T-cell (primary cell): ENCODE data around the gene CORO1C. TPM values are rescaled to one million over a fixed set of nuclear protein-coding genes. Genes with fewer than 3 reads are reported as not detected.
"Not testable (repeated sequence)": the region's sequence is repeated elsewhere in the genome, so short reads cannot be mapped to it uniquely, and the experiment has no call there.

ENCODE experiments used
- ATAC-seq, 4 experiments: fragments of 200-7000 bp in 3 of 4; fragments of 150-1000 bp in 1 of 4; cut with Tn5 transposase; replicated peaks in 1 of 4; 1 replicate in 3 of 4; 2 replicates in 1 of 4; pipeline ENCODE4 v1.10.0; 2021; ENCODE audit warnings: moderate library complexity in 3 of 4, mild to moderate bottlenecking in 2 of 4, moderate number of reproducible peaks in 1 of 4
- CTCF ChIA-PET, 2 donors: fragments of 300-600 bp; sonication (Branson Sonifier 250); formaldehyde crosslinking; loops; one replicate each; lab custom pipeline; 2022; ENCODE audit warnings: antibody characterized with exemption in 2 of 2; lab: Charles Lee
- POLR2A ChIA-PET, 2 donors: fragments of 300-600 bp; sonication (Branson Sonifier 250); formaldehyde crosslinking; loops; one replicate each; lab custom pipeline; 2022; ENCODE audit warnings: antibody characterized with exemption in 2 of 2; lab: Charles Lee
- DNase-seq, 35 experiments: peaks; one replicate each; pipeline versions ENCODE4 v3.0.0 to v3.0.0-alpha.2; 2013 to 2023
- H3K27ac ChIP-seq: one replicate; pipeline ENCODE4 v1.5.1; 2013; ENCODE audit warnings: low read length
- H3K27me3 ChIP-seq, 2 experiments: replicated peaks in 1 of 2; 1 replicate in 1 of 2; 2 replicates in 1 of 2; pipeline versions ENCODE4 v1.6.1 to v1.7.0; 2013; ENCODE audit warnings: low read length in 1 of 2, mixed read lengths in 1 of 2; ENCODE audit not compliant: control insufficient read depth in 2 of 2, insufficient read depth in 2 of 2; ENCODE audit errors: extremely low read depth in 1 of 2
- H3K36me3 ChIP-seq, 2 donors: 1 replicate in 1 of 2; 2 replicates in 1 of 2; pipeline versions ENCODE4 v1.6.1 to v1.7.0; 2013; ENCODE audit warnings: low read length in 1 of 2; ENCODE audit not compliant: control insufficient read depth in 2 of 2, insufficient read depth in 1 of 2; ENCODE audit errors: extremely low read depth in 1 of 2
- H3K4me1 ChIP-seq, 2 experiments: 1 replicate in 1 of 2; 2 replicates in 1 of 2; pipeline versions ENCODE4 v1.6.1 to v1.7.0; 2013; ENCODE audit warnings: low read length in 2 of 2, mixed read lengths in 1 of 2; ENCODE audit not compliant: insufficient read depth in 2 of 2, control insufficient read depth in 1 of 2; ENCODE audit errors: extremely low read depth in 1 of 2
- H3K4me3 ChIP-seq, 2 donors: 1 replicate in 1 of 2; 2 replicates in 1 of 2; pipeline versions ENCODE4 v1.5.1 to v1.7.0; 2013; ENCODE audit warnings: mild to moderate bottlenecking in 2 of 2, low read length in 1 of 2, moderate library complexity in 1 of 2; ENCODE audit not compliant: control insufficient read depth in 1 of 2; ENCODE audit errors: extremely low read depth in 1 of 2
- H3K9me3 ChIP-seq: 2 replicates; pipeline ENCODE4 v1.7.0; 2013
- H3K27ac Mint-ChIP-seq, 2 donors: one replicate each; pipeline ENCODE4 v1.8.0; 2020 to 2021; ENCODE audit warnings: mild to moderate bottlenecking in 2 of 2, mixed read lengths in 2 of 2
- H3K27me3 Mint-ChIP-seq, 2 donors: one replicate each; pipeline ENCODE4 v1.8.0; 2021 to 2022; ENCODE audit warnings: mixed read lengths in 2 of 2
- H3K36me3 Mint-ChIP-seq: one replicate; pipeline ENCODE4 v1.8.0; 2021; ENCODE audit warnings: mixed read lengths
- H3K4me1 Mint-ChIP-seq, 3 donors: one replicate each; pipeline ENCODE4 v1.8.0; 2020 to 2022; ENCODE audit warnings: mixed read lengths in 3 of 3, mild to moderate bottlenecking in 1 of 3
- H3K4me3 Mint-ChIP-seq, 3 donors: one replicate each; pipeline ENCODE4 v1.8.0; 2020 to 2022; ENCODE audit warnings: mild to moderate bottlenecking in 3 of 3, mixed read lengths in 3 of 3, moderate library complexity in 3 of 3
- H3K9me3 Mint-ChIP-seq, 3 donors: one replicate each; pipeline ENCODE4 v1.8.0; 2020 to 2022; ENCODE audit warnings: mixed read lengths in 3 of 3
- WGBS: methylation state at CpG from one replicate; pipeline ENCODE4 v1.1.5; 2013; ENCODE audit warnings: missing lambda C conversion rate; ENCODE audit not compliant: insufficient coverage; 5-methylcytosine and 5-hydroxymethylcytosine counted together
- total RNA-seq, 35 experiments: library from RNA in 6 of 35; stranded (reverse) in 6 of 35; fragments of 120-200 nt in 1 of 35; gene quantifications; one replicate each; pipeline versions ENCODE4 v1.2.1 to v1.2.4 and lab custom pipeline; 2013 to 2026

CORO1C gene
- total RNA-seq, 5 donors from 2014 or later (not counting 1 experiment from before 2014, with no cell fraction given) = 7.4 to 11.4 (median 8.7) TPM

DNA sequence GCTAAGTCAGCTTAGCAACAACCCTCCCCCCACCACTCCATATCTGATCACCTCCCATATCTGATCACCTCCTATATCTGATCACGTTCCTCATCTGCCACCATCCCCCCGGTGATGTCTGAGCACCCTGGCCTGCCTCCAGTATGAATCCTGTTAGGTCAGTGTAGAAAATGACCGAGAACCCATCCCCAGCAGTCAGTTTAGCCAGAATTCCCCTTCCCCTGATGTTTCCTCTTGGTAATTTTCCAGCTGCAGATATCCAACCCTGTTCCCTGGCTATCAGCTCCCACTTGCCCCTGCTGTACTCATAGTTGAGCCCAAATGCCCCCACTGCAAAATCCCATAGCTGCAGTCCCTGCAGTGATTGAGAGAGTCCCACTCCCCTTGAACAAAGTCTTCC lies 110.2 kb downstream of the CORO1C start:
- H3K4me3 Mint-ChIP-seq = peak overlapping the region in 1 of 3 donors; percentile 57
- POLR2A ChIA-PET = interaction anchor here (0.6 to 0.7 kb wide), 2 partner anchors 9 to 12 kb away, joined by 4 to 5 read pairs; no protein-coding TSS in a partner anchor

DNA sequence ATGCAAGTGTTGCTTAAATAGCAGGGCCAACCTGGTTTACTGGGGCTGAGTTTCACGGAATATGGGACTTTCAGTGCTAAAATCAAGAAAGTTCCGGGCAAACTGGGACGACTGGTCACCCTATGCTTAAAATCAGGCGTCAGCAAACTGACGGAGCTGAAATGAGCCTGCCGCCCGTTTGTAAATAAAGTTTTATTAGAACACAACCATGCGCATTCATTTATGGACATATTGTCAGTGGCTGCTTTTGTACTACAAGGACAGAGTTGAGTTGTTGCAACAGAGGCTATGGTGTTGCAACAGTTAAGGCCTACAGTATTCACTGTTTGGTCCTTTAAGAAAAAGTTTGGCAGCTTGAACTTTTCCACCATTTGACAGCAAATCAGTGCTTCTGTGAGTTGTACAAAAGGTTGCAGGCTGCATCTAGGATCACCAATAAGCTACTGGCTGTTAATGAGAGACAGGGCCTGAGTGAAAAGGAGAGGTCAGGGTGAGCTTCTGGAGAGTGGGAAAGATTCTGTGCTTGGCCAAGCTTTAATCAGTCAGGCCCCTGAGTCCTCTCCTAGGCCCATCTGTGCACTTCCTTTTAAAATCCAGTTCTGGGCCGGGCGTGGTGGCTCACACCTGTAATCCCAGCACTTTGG lies 111.0 kb downstream of the CORO1C start:
- Mint-ChIP-seq H3K27me3 (no peaks in the 10 kb centered on the region), H3K4me1 (peaks cover 74 to 92% (median 75%) of the 10 kb centered on the region in 3 donors), H3K27ac (peak overlapping the region; percentile 41 to 75), H3K36me3 (peaks cover 49% of the 10 kb centered on the region), H3K4me3 (no peak overlapping the region), H3K9me3 (peaks cover 0 to 6% (median 0%) of the 10 kb centered on the region in 3 donors)
- no peaks in the 10 kb centered on the region for H3K9me3 ChIP-seq
- POLR2A ChIA-PET = no interaction called here
- ATAC-seq (no peak), DNase-seq (no peak)
- WGBS = 84% methylated on average over 3 of the region's 10 CpGs
- peaks cover 22 to 70% of the 10 kb centered on the region in 2 experiments for H3K4me1 ChIP-seq
- CTCF ChIA-PET = interaction anchor here (0.6 to 5.0 kb wide), 8 partner anchors 9 to 183 kb away, joined by 3 to 112 read pairs (median 3); partner anchors contain the start of genes ISCU (in 1 of the 2) and SELPLG (in 1 of the 2)
- peaks cover 26 to 54% of the 10 kb centered on the region in 2 donors for H3K36me3 ChIP-seq
- no peaks in the 10 kb centered on the region for H3K27me3 ChIP-seq
- H3K4me3 ChIP-seq = no peak overlapping the region
- no peak overlapping the region for H3K27ac ChIP-seq

More for the DNA sequence above, 110.2 kb downstream of the CORO1C start:
- peaks cover 23 to 76% of the 10 kb centered on the region in 2 experiments for H3K4me1 ChIP-seq
- DNase-seq (no peak), ATAC-seq (no peak)
- Mint-ChIP-seq H3K9me3 (peaks cover 0 to 3% (median 0%) of the 10 kb centered on the region in 3 donors), H3K4me1 (peaks cover 78 to 93% (median 80%) of the 10 kb centered on the region in 3 donors), H3K27ac (peak overlapping the region; percentile 48 to 71), H3K36me3 (peaks cover 54% of the 10 kb centered on the region), H3K27me3 (no peaks in the 10 kb centered on the region)
- no peak overlapping the region for H3K27ac ChIP-seq
- 83% methylated on average over 1 of the region's 3 CpGs for WGBS
- peaks cover 26 to 60% of the 10 kb centered on the region in 2 donors for H3K36me3 ChIP-seq
- CTCF ChIA-PET = interaction anchor here (0.6 to 5.0 kb wide), 4 partner anchors 10 to 109 kb away, joined by 3 to 112 read pairs (median 3); partner anchors contain the start of gene SELPLG (in 1 of the 2)
- no peak overlapping the region for H3K4me3 ChIP-seq
- H3K9me3 ChIP-seq = no peaks in the 10 kb centered on the region
- H3K27me3 ChIP-seq = no peaks in the 10 kb centered on the region

DNA sequence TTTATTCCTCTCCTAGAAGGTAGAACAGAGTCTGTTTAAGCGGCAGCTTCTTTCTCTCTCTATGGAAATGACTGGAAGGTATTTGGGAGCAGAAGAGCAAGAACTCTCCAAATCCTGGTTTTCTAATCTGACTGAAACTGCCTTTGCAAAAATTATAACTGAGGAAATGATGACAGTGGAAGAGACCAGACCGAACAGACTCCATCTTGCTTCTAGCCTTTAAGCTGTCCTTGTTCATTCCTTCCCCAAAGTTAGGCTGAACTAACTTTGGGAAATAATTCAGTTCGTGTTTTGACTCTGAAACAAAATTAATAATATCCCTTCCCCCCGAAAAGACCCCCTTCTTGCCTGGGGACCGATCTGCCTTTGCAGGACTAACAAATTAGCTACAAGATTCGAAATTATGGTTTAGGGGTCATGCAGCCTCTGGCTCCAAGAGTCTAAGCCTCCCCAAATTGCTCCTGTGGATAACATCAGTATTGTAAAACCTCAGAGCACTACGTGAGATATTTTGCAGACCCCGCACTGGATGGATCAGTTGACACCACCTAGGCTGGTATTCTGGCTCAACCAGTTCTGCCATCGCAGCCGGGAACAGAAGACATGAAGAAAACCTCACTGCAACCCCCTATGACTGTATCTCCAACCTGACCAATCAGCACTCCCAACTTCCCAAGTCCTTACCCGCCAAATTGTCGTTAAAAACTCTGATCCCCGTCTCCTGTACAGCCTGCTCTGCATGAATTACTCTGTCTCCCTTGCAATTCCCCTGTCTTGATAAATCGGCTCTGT lies 111.8 kb downstream of the CORO1C start:
- H3K4me1 Mint-ChIP-seq = peaks cover 69 to 92% (median 72%) of the 10 kb centered on the region in 3 donors
- H3K4me3 Mint-ChIP-seq = no peak overlapping the region

DNA sequence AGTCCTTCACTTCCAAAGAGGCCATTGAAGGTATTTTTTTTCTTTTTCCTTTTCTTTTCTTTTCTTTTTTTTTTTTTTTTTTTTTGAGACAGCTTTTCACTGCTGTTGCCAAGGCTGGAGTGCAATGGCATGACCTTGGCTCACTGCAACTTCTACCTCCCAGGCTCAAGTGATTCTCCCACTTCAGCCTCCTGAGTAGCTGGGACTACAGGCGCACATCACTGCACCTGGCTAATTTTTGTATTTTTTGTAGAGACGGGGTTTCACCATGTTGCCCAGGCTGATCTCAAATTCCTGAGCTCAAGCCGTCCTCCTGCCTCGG lies 112.4 kb downstream of the CORO1C start:
- peak overlapping the region in 1 of 3 donors; percentile 69 for H3K4me3 Mint-ChIP-seq
- Histone ChIP-seq H3K36me3 (peaks cover 22 to 42% of the 10 kb centered on the region in 2 donors), H3K4me1 (peaks cover 22 to 59% of the 10 kb centered on the region in 2 experiments), H3K27ac (peak overlapping the region; percentile 86)
- not testable (repeated sequence) for H3K9me3 Mint-ChIP-seq, ATAC-seq, H3K27me3 Mint-ChIP-seq, H3K4me3 ChIP-seq, DNase-seq, H3K27me3 ChIP-seq, H3K9me3 ChIP-seq
- H3K4me1 Mint-ChIP-seq = peaks cover 65 to 90% (median 72%) of the 10 kb centered on the region in 3 donors
- WGBS = 93% methylated on average over 3 of the region's 4 CpGs
- peaks cover 41% of the 10 kb centered on the region for H3K36me3 Mint-ChIP-seq
- peak overlapping the region; percentile 41 to 86 for H3K27ac Mint-ChIP-seq
- POLR2A ChIA-PET = interaction anchor here (1.0 to 1.5 kb wide), 4 partner anchors 53 to 59 kb away, joined by 3 to 6 read pairs (median 4); partner anchors contain the start of genes ISCU (in 1 of the 2) and SART3 (in 1 of the 2)
- CTCF ChIA-PET = interaction anchor here (0.6 to 5.0 kb wide), 15 partner anchors 8 to 1069 kb away, joined by 3 to 140 read pairs (median 8); partner anchors contain the start of genes ISCU (in 2 of the 2), SART3 (in 1 of the 2) and SELPLG (in 1 of the 2)

More for the DNA sequence above, 111.8 kb downstream of the CORO1C start:
- CTCF ChIA-PET = interaction anchor here (0.6 to 5.0 kb wide), 14 partner anchors 10 to 1068 kb away, joined by 3 to 140 read pairs (median 8); partner anchors contain the start of genes ISCU (in 2 of the 2), SART3 (in 1 of the 2) and SELPLG (in 1 of the 2)
- POLR2A ChIA-PET = no interaction called here
- WGBS = 92% methylated on average over 11 of the region's 14 CpGs
- Histone ChIP-seq H3K27me3 (no peaks in the 10 kb centered on the region), H3K27ac (no peak overlapping the region), H3K4me1 (peaks cover 22 to 63% of the 10 kb centered on the region in 2 experiments), H3K4me3 (no peak overlapping the region), H3K36me3 (peaks cover 26 to 48% of the 10 kb centered on the region in 2 donors), H3K9me3 (no peaks in the 10 kb centered on the region)
- H3K27me3 Mint-ChIP-seq = no peaks in the 10 kb centered on the region
- no peak for ATAC-seq
- DNase-seq = no peak
- H3K36me3 Mint-ChIP-seq = peaks cover 45% of the 10 kb centered on the region
- peaks cover 0 to 6% (median 0%) of the 10 kb centered on the region in 3 donors for H3K9me3 Mint-ChIP-seq
- H3K27ac Mint-ChIP-seq = peak overlapping the region; percentile 41 to 75

GRCh38 chr12:108618079-108618952 lies 113.0 kb downstream of the CORO1C start:
- H3K4me1 Mint-ChIP-seq = peaks cover 62 to 84% (median 66%) of the 10 kb centered on the region in 3 donors
- peaks cover 22 to 53% of the 10 kb centered on the region in 2 experiments for H3K4me1 ChIP-seq

More at GRCh38 chr12:108618079-108618952, 113.0 kb downstream of the CORO1C start:
- ATAC-seq (peak; percentile 57 to 69 (median 62)), DNase-seq (peak in 34 of 35 experiments; percentile 49 to 89 (median 70))
- ChIA-PET CTCF (interaction anchor here (0.6 to 5.0 kb wide), 31 partner anchors 9 to 1070 kb away, joined by 3 to 140 read pairs (median 5); partner anchors contain the start of genes ISCU (in 2 of the 2), SART3 (in 1 of the 2) and SELPLG (in 1 of the 2)), POLR2A (interaction anchor here (0.5 to 2.1 kb wide), 14 partner anchors 8 to 232 kb away, joined by 3 to 13 read pairs (median 3); partner anchors contain the start of genes ISCU (in 2 of the 2), SART3 (in 1 of the 2) and SELPLG (in 1 of the 2))
- Mint-ChIP-seq H3K36me3 (peaks cover 35% of the 10 kb centered on the region), H3K4me3 (peak overlapping the region in 2 of 3 donors; percentile 2 to 69), H3K27ac (peak overlapping the region; percentile 86 to 87), H3K9me3 (peaks cover 0 to 6% (median 0%) of the 10 kb centered on the region in 3 donors), H3K27me3 (no peaks in the 10 kb centered on the region)
- Histone ChIP-seq H3K4me3 (no peak overlapping the region), H3K27ac (peak overlapping the region; percentile 86), H3K27me3 (no peaks in the 10 kb centered on the region), H3K36me3 (peaks cover 18 to 36% of the 10 kb centered on the region in 2 donors), H3K9me3 (no peaks in the 10 kb centered on the region)
- WGBS = 22% methylated on average over 6 of the region's 16 CpGs
